GM18508 (cell line): ENCODE measurements around the gene PGA5.
"Not testable (repeated sequence)": the region's sequence is repeated elsewhere in the genome, so short reads cannot be mapped to it uniquely, and the experiment has no call there.

Source experiments
- ATAC-seq: cut with Tn5 transposase; IDR thresholded peaks from one replicate; pipeline ENCODE4 v1.9.1; 2021; ENCODE audit warnings: moderate number of reproducible peaks; ENCODE audit not compliant: insufficient read depth, unreplicated experiment

PGA5 gene

GRCh38 chr11:61240875-61241274 is at the start of gene PGA5:
Gene PGA5, plus strand, starts transcription at chr11:61241175. Its CDS starts 52 bp downstream, at chr11:61241227.
- ATAC-seq: not testable (repeated sequence)

- ATAC-seq: no peak
Measured at GRCh38 chr11:61193596-61193995, 47.4 kb upstream of the PGA5 start.

GRCh38 chr11:61194169-61194671 is 46.8 kb upstream of the PGA5 start:
- ATAC-seq: no peak

GRCh38 chr11:61194981-61195695 is 45.8 kb upstream of the PGA5 start:
- ATAC-seq: no peak

GRCh38 chr11:61195719-61196118 is 45.3 kb upstream of the PGA5 start:
- no peak for ATAC-seq

GRCh38 chr11:61198361-61198760 is 42.6 kb upstream of the PGA5 start:
- ATAC-seq: no peak

GRCh38 chr11:61198948-61199523 is 41.9 kb upstream of the PGA5 start:
- ATAC-seq: no peak

- no peak for ATAC-seq
Measured at GRCh38 chr11:61201476-61201875, 39.5 kb upstream of the PGA5 start.

GRCh38 chr11:61202950-61203746 is 37.8 kb upstream of the PGA5 start, which contains the start of gene PGA3:
Gene PGA3, plus strand, starts transcription at chr11:61203515. Its CDS starts 50 bp downstream, at chr11:61203565.
- ATAC-seq: not testable (repeated sequence)

- not testable (repeated sequence) for ATAC-seq
Measured at GRCh38 chr11:61203873-61204272, 37.1 kb upstream of the PGA5 start.

GRCh38 chr11:61204502-61205059 is 36.4 kb upstream of the PGA5 start:
- ATAC-seq: not testable (repeated sequence)

GRCh38 chr11:61207636-61208310 is 33.2 kb upstream of the PGA5 start:
- ATAC-seq: not testable (repeated sequence)

- not testable (repeated sequence) for ATAC-seq
Measured at GRCh38 chr11:61210629-61211028, 30.3 kb upstream of the PGA5 start.

GRCh38 chr11:61211327-61211952 is 29.5 kb upstream of the PGA5 start:
- ATAC-seq: not testable (repeated sequence)

GRCh38 chr11:61212202-61212601 is 28.8 kb upstream of the PGA5 start:
- not testable (repeated sequence) for ATAC-seq

- not testable (repeated sequence) for ATAC-seq
Measured at GRCh38 chr11:61213711-61214324, 27.2 kb upstream of the PGA5 start.

- not testable (repeated sequence) for ATAC-seq
Measured at GRCh38 chr11:61218306-61218705, 22.7 kb upstream of the PGA5 start.

GRCh38 chr11:61219016-61219415 is 22.0 kb upstream of the PGA5 start:
- not testable (repeated sequence) for ATAC-seq

- not testable (repeated sequence) for ATAC-seq
Measured at GRCh38 chr11:61222047-61222446, 18.9 kb upstream of the PGA5 start, which contains the start of gene PGA4. Gene PGA4, plus strand, starts transcription at chr11:61222347. Its CDS starts 54 bp downstream, at chr11:61222401.
